Activated CD8-positive, alpha-beta T cell treated with anti-CD3 and anti-CD28 coated beads for 36 hours (primary cell): ENCODE measurements around the gene MT1H. TPM values are rescaled to one million over a fixed set of nuclear protein-coding genes. Genes with fewer than 3 reads are reported as not detected.
"Not testable (repeated sequence)": the region's sequence is repeated elsewhere in the genome, so short reads cannot be mapped to it uniquely, and the experiment has no call there.

Experiments used
- ATAC-seq: fragments of 200-7000 bp; cut with Tn5 transposase; one replicate; pipeline ENCODE4 v1.10.0; 2021; ENCODE audit warnings: mild to moderate bottlenecking, moderate library complexity
- CTCF ChIA-PET: fragments of 350-600 bp; sonication (Branson Sonifier 250); formaldehyde crosslinking; loops from one replicate; lab custom pipeline; 2021; ENCODE audit warnings: antibody characterized with exemption; lab: Charles Lee
- POLR2A ChIA-PET: fragments of 350-600 bp; sonication (Branson Sonifier 250); formaldehyde crosslinking; loops from one replicate; lab custom pipeline; 2021; ENCODE audit warnings: antibody characterized with exemption; lab: Charles Lee
- DNase-seq: peaks from one replicate; pipeline ENCODE4 v3.0.0-alpha.2; 2020
- H3K27ac Mint-ChIP-seq: one replicate; pipeline ENCODE4 v1.8.0; 2021; ENCODE audit warnings: mild to moderate bottlenecking, mixed read lengths
- H3K27me3 Mint-ChIP-seq: one replicate; pipeline ENCODE4 v1.8.0; 2021; ENCODE audit warnings: mixed read lengths
- H3K36me3 Mint-ChIP-seq: one replicate; pipeline ENCODE4 v1.8.0; 2021; ENCODE audit warnings: low read depth, mixed read lengths
- H3K4me1 Mint-ChIP-seq: one replicate; pipeline ENCODE4 v1.8.0; 2021; ENCODE audit warnings: low read depth, mixed read lengths
- H3K4me3 Mint-ChIP-seq: one replicate; pipeline ENCODE4 v1.8.0; 2021; ENCODE audit warnings: mild to moderate bottlenecking, moderate library complexity, mixed read lengths
- H3K9me3 Mint-ChIP-seq: one replicate; pipeline ENCODE4 v1.8.0; 2021; ENCODE audit warnings: mixed read lengths
- intact Hi-C: fragments of 100-400 bp; cut with micrococcal nuclease; formaldehyde crosslinking; loops from one replicate; pipeline ENCODE4 v1.10.0; 2022
- total RNA-seq, 2 experiments: library from RNA; stranded (reverse); gene quantifications; one replicate each; pipeline ENCODE4 v1.2.3, GENCODE V29; 2021
- TF ChIP-seq, protein P1 (sequence below): fragments of 200-600 bp; IDR thresholded peaks from one replicate; pipeline ENCODE4 v1.8.0; 2022; ENCODE audit warnings: antibody characterized with exemption, mild to moderate bottlenecking

MT1H gene
- total RNA-seq, 2 experiments from 2014 or later, result 2.3 to 2.7 TPM

DNA sequence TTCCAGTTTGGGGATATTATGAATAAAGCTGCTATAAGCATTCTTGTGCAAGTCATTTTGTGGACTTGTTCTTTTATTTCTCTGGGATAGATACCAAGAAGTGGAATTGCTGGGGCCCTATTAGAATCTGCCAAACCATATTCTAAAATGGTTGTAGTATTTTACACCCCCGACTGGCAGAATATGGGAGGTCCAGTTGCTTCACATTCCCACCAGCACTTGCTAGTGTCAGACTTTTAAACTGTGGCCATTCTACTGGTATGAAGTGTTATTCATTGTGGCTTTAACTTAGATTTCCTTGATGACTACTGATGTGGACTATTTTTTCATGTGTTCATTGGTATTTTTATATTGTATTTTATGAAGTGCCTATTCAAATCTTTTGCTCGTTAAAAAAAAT is 42.2 kb downstream of the MT1H start:
- Mint-ChIP-seq H3K9me3 (no peaks in the 10 kb centered on the region), H3K27ac (no peak overlapping the region), H3K4me3 (no peak overlapping the region), H3K4me1 (peaks cover 45% of the 10 kb centered on the region), H3K36me3 (no peaks in the 10 kb centered on the region), H3K27me3 (no peaks in the 10 kb centered on the region)
- POLR2A ChIA-PET, result interaction anchor here (1.1 kb wide), 1 partner anchor 17 kb away, joined by 3 read pairs; no protein-coding TSS in a partner anchor
- no peak for DNase-seq
- intact Hi-C loops, result no loop called here
- TF ChIP-seq, protein P1, sequence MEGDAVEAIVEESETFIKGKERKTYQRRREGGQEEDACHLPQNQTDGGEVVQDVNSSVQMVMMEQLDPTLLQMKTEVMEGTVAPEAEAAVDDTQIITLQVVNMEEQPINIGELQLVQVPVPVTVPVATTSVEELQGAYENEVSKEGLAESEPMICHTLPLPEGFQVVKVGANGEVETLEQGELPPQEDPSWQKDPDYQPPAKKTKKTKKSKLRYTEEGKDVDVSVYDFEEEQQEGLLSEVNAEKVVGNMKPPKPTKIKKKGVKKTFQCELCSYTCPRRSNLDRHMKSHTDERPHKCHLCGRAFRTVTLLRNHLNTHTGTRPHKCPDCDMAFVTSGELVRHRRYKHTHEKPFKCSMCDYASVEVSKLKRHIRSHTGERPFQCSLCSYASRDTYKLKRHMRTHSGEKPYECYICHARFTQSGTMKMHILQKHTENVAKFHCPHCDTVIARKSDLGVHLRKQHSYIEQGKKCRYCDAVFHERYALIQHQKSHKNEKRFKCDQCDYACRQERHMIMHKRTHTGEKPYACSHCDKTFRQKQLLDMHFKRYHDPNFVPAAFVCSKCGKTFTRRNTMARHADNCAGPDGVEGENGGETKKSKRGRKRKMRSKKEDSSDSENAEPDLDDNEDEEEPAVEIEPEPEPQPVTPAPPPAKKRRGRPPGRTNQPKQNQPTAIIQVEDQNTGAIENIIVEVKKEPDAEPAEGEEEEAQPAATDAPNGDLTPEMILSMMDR, result no peak
- CTCF ChIA-PET, result interaction anchor here (2.2 kb wide), 1 partner anchor 10 kb away, joined by 10 read pairs; no protein-coding TSS in a partner anchor
- ATAC-seq, result no peak

DNA sequence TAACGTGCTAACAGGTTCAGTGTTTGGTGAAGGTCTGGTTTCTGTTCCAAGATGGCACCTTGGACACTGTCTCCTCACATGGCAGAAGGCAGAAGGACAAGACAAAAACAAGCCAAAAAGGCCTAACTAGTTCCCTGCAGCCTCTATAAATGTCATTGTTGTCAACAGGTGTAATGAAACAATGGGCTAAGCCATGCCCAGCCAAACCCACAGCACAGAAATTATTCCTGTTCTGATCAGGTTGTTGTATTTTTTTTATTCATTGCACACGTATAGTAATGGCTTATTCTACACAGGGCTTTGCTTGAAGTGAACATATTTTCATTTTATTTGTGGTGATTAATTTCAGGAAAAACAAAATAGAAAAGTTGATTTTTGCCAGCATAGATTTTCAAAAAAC is 44.2 kb downstream of the MT1H start:
- intact Hi-C loops, result no loop called here
- DNase-seq, result no peak
- no peaks in the 10 kb centered on the region for H3K9me3 Mint-ChIP-seq
- no peaks in the 10 kb centered on the region for H3K36me3 Mint-ChIP-seq
- H3K27ac Mint-ChIP-seq, result no peak overlapping the region
- ChIA-PET CTCF (interaction anchor here (0.9 to 1.4 kb wide), 2 partner anchors 11 to 136 kb away, joined by 4 to 5 read pairs; no protein-coding TSS in a partner anchor), POLR2A (no interaction called here)
- peaks cover 33% of the 10 kb centered on the region for H3K4me1 Mint-ChIP-seq
- ATAC-seq, result no peak
- no peak overlapping the region for H3K4me3 Mint-ChIP-seq
- TF ChIP-seq, protein P1, result no peak
- H3K27me3 Mint-ChIP-seq, result no peaks in the 10 kb centered on the region

DNA sequence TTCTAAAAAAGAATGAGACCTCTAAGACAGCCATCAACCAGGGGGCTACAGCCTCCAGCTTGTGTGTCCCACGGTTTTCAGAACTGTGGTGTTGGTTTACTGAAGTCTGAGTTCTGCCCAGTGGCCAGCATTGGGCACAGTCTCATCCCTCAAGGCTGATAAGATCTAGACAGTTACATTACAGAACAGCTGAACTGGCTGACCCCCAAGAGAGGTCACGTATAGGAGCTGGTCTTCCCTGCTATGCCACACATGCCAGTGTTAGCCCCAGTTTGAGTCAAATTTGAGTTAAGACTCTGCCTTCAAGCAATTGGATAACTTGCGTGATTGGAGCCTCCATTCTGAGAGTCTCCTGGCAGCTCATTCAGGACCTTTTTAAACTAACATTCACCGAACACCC is 45.5 kb downstream of the MT1H start:
- intact Hi-C loops, result no loop called here
- ChIA-PET CTCF (no interaction called here), POLR2A (interaction anchor here (1.2 kb wide), 1 partner anchor 9 kb away, joined by 3 read pairs; no protein-coding TSS in a partner anchor)
- H3K9me3 Mint-ChIP-seq, result no peaks in the 10 kb centered on the region
- H3K4me1 Mint-ChIP-seq, result peaks cover 20% of the 10 kb centered on the region
- H3K27me3 Mint-ChIP-seq, result no peaks in the 10 kb centered on the region
- TF ChIP-seq, protein P1, result no peak
- DNase-seq (no peak), ATAC-seq (no peak)
- no peaks in the 10 kb centered on the region for H3K36me3 Mint-ChIP-seq
- H3K27ac Mint-ChIP-seq, result no peak overlapping the region
- H3K4me3 Mint-ChIP-seq, result no peak overlapping the region

DNA sequence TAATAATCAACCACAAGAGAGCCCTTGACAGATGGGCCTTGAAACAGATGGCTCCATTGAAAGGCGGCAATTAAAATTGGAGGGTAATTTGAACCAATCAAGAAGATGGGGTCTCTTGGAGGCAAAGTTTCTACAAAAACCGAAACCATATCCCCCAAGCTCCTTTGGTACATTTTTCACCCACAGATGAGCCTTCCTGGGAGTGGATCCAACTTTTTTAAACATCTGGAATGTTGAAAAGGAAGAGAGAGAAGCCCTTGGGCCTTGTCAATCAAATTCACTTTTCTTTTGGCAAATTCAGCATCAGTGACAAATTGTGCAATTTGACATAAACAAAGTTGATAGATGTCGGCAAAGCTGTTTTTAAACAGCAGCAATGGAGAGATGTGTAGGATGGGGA is 47.1 kb downstream of the MT1H start:
- H3K4me1 Mint-ChIP-seq, result peaks cover 7% of the 10 kb centered on the region
- H3K9me3 Mint-ChIP-seq, result no peaks in the 10 kb centered on the region
- no peaks in the 10 kb centered on the region for H3K27me3 Mint-ChIP-seq
- no peaks in the 10 kb centered on the region for H3K36me3 Mint-ChIP-seq
- DNase-seq (no peak), ATAC-seq (no peak)
- intact Hi-C loops, result no loop called here
- TF ChIP-seq, protein P1, result no peak
- ChIA-PET POLR2A (interaction anchor here (1.0 to 1.6 kb wide), 3 partner anchors 8 to 17 kb away, joined by 4 to 6 read pairs (median 4); no protein-coding TSS in a partner anchor), CTCF (interaction anchor here (0.7 to 1.9 kb wide), 7 partner anchors 8 to 140 kb away, joined by 3 to 11 read pairs (median 3); no protein-coding TSS in a partner anchor)
- H3K27ac Mint-ChIP-seq, result no peak overlapping the region
- H3K4me3 Mint-ChIP-seq, result no peak overlapping the region

DNA sequence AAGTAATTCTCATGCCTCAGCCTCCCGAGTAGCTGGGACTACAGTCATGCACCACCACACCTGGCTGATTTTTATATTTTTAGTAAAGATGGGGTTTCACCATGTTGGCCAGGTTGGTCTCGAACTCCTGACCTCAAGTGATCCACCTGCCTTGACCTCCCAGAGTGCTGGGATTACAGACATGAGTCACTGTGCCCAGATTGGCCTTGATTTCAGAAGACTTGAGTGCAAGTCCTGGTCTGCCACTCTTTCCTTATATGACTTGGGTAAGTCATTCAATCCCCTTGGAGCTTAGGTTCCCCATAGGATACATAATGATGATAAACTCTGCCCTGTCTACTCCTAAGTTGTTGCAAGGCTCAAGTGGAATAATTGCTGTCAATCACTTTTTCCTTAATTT is 47.9 kb downstream of the MT1H start:
- CTCF ChIA-PET, result interaction anchor here (0.7 to 1.9 kb wide), 7 partner anchors 9 to 141 kb away, joined by 3 to 11 read pairs (median 3); no protein-coding TSS in a partner anchor
- H3K9me3 Mint-ChIP-seq, intact Hi-C loops, DNase-seq, ATAC-seq, H3K36me3 Mint-ChIP-seq, H3K4me1 Mint-ChIP-seq, H3K4me3 Mint-ChIP-seq, H3K27ac Mint-ChIP-seq, H3K27me3 Mint-ChIP-seq: not testable (repeated sequence)
- POLR2A ChIA-PET, result interaction anchor here (0.6 to 1.4 kb wide), 4 partner anchors 8 to 131 kb away, joined by 3 to 4 read pairs (median 4); no protein-coding TSS in a partner anchor

Other genes starting within 250 kb of the MT1H start
- gene AMFR, start 244.3 kb upstream of the MT1H start, total RNA-seq, result 10 to 100 TPM; 35.9 to 41.6 TPM
- gene NUDT21, start 218.5 kb upstream of the MT1H start, total RNA-seq, result 100 to 1,000 TPM; 296 to 306 TPM
- 10 to 100 TPM; 51.0 to 59.2 TPM for gene OGFOD1, start 218.3 kb upstream of the MT1H start, total RNA-seq
- 10 to 100 TPM; 16.1 to 17.6 TPM for gene BBS2, start 149.8 kb upstream of the MT1H start, total RNA-seq
- not detected for gene MT4, start 104.7 kb upstream of the MT1H start, total RNA-seq
- gene MT3, start 80.3 kb upstream of the MT1H start, total RNA-seq, result 10 to 100 TPM; 30.7 to 33.6 TPM
- gene MT2A, start 61.2 kb upstream of the MT1H start, total RNA-seq, result 100 to 1,000 TPM; 141 to 144 TPM
- 10 to 100 TPM; 22.1 to 23.3 TPM for gene MT1E, start 44.0 kb upstream of the MT1H start, total RNA-seq
- not detected for gene MT1M, start 37.2 kb upstream of the MT1H start, total RNA-seq
- not detected for gene MT1A, start 31.1 kb upstream of the MT1H start, total RNA-seq
- gene MT1B, start 17.9 kb upstream of the MT1H start, total RNA-seq, result not detected
- gene MT1F, start 11.9 kb upstream of the MT1H start, total RNA-seq, result 1 to 10 TPM; 7.7 to 9.0 TPM
- 10 to 100 TPM; 35.9 to 39.0 TPM for gene MT1G, start 1.7 kb upstream of the MT1H start, total RNA-seq
- 10 to 100 TPM; 52.5 to 54.2 TPM for gene MT1X, start 12.7 kb downstream of the MT1H start, total RNA-seq
- gene NUP93, start 60.3 kb downstream of the MT1H start, total RNA-seq, result 100 to 1,000 TPM; 171 to 191 TPM
- not detected for gene SLC12A3, start 195.4 kb downstream of the MT1H start, total RNA-seq